HL-60 (cell line): ENCODE measurements around the gene TMA16.
A peak's percentile ranks its signal among the peaks of the same experiment; 100 is the strongest.

Source experiments
- CTCF ChIP-seq: IDR thresholded peaks from one replicate; pipeline ENCODE4 v1.5.1; 2011; ENCODE audit warnings: low read length, control low read depth, inconsistent platforms; ENCODE audit not compliant: insufficient read depth
- GABPA ChIP-seq: IDR thresholded peaks from 2 replicates; pipeline ENCODE4 v1.6.1; 2012; ENCODE audit warnings: low read depth
- POLR2AphosphoS5 ChIP-seq: IDR thresholded peaks from 2 replicates; pipeline ENCODE4 v1.6.1; 2012; ENCODE audit warnings: low read depth
- REST ChIP-seq: IDR thresholded peaks from 2 replicates; pipeline ENCODE4 v1.6.1; 2012; ENCODE audit warnings: low read depth; ENCODE audit not compliant: insufficient replicate concordance

- TF ChIP-seq CTCF (peak; percentile 34), POLR2AphosphoS5 (no peak), GABPA (no peak), REST (no peak)
Measured at GRCh38 chr4:163554870-163555465, 60.5 kb downstream of the TMA16 start.
